ENCODE measurements around the gene ARHGEF26. TPM values are rescaled to one million over a fixed set of nuclear protein-coding genes. Genes with fewer than 3 reads are reported as not detected.

Gene ARHGEF26
- total RNA-seq, 1 experiment from 2014 or later: 14.1 TPM

GRCh38 chr3:154254527-154254926 lies 133.3 kb downstream of the ARHGEF26 start:
- POLR2A ChIA-PET: no interaction called here
- ATAC-seq: no peak
- Mint-ChIP-seq H3K9me3 (peaks cover 7% of the 10 kb centered on the region), H3K4me3 (no peak overlapping the region), H3K36me3 (peaks cover 49% of the 10 kb centered on the region), H3K4me1 (peaks cover 16% of the 10 kb centered on the region), H3K27me3 (ENCODE audit: low read depth) (no peaks in the 10 kb centered on the region), H3K27ac (no peak overlapping the region)
- no peak for DNase-seq (ENCODE audit: low spot score)
- TF ChIP-seq ZBTB21 (CRISPR knock-in tag; IDR thresholded peaks at IDR 0.05; ENCODE audit: borderline replicate concordance) (no peak), ZNF425 (CRISPR knock-in tag; conservative IDR thresholded peaks at IDR 0.05) (no peak), USF2 (CRISPR knock-in tag; IDR thresholded peaks at IDR 0.05) (no peak), GABPB1 (CRISPR knock-in tag; IDR thresholded peaks at IDR 0.05) (no peak), NFATC4 (CRISPR knock-in tag; IDR thresholded peaks at IDR 0.05) (no peak), FOXP1 (CRISPR knock-in tag; IDR thresholded peaks at IDR 0.05; ENCODE audit: borderline replicate concordance) (no peak), ERG (CRISPR knock-in tag; IDR thresholded peaks at IDR 0.05) (no peak), EMX1 (CRISPR knock-in tag; IDR thresholded peaks at IDR 0.05) (no peak), NR3C1 (CRISPR knock-in tag; conservative IDR thresholded peaks at IDR 0.05; ENCODE audit: low read depth) (no peak)
- CTCF ChIA-PET: no interaction called here

GRCh38 chr3:154273381-154273780 lies 152.2 kb downstream of the ARHGEF26 start:
- TF ChIP-seq SMAD4 (CRISPR knock-in tag; IDR thresholded peaks at IDR 0.05) (no peak), AR (CRISPR knock-in tag; IDR thresholded peaks at IDR 0.05) (no peak), FOXP4 (CRISPR knock-in tag; IDR thresholded peaks at IDR 0.05) (no peak), TCF7 (CRISPR knock-in tag; IDR thresholded peaks at IDR 0.05; ENCODE audit: low read depth) (no peak), EMX1 (CRISPR knock-in tag; IDR thresholded peaks at IDR 0.05) (no peak), ERG (CRISPR knock-in tag; IDR thresholded peaks at IDR 0.05) (no peak), OVOL2 (CRISPR knock-in tag; IDR thresholded peaks at IDR 0.05; ENCODE audit: borderline replicate concordance) (no peak), IRF1 (CRISPR knock-in tag; IDR thresholded peaks at IDR 0.05) (no peak), ZMAT4 (CRISPR knock-in tag; IDR thresholded peaks at IDR 0.05) (no peak)
- H3K9me3 Mint-ChIP-seq: peaks cover 12% of the 10 kb centered on the region
- H3K4me1 Mint-ChIP-seq: no peaks in the 10 kb centered on the region
- CTCF ChIA-PET: no interaction called here
- POLR2A ChIA-PET: no interaction called here
- H3K36me3 Mint-ChIP-seq: peaks cover 75% of the 10 kb centered on the region
- no peaks in the 10 kb centered on the region for H3K27me3 Mint-ChIP-seq (ENCODE audit: low read depth)
- DNase-seq (ENCODE audit: low spot score) (no peak), ATAC-seq (no peak)
- H3K27ac Mint-ChIP-seq: no peak overlapping the region
- H3K4me3 Mint-ChIP-seq: no peak overlapping the region

Measured in WTC11 (cell line).